Measurements from ENCODE around the gene ZMYND19. TPM values are rescaled to one million over a fixed set of nuclear protein-coding genes. Genes with fewer than 3 reads are reported as not detected.
"Not testable (repeated sequence)": the region's sequence is repeated elsewhere in the genome, so short reads cannot be mapped to it uniquely, and the experiment has no call there.

Gene ZMYND19
- total RNA-seq, 2 donors from 2014 or later, result 32.9 to 63.5 TPM

GRCh38 chr9:137604345-137605086 is 14.2 kb upstream of the ZMYND19 start:
- Mint-ChIP-seq H3K36me3 (no peaks in the 10 kb centered on the region), H3K27ac (no peak overlapping the region), H3K9me3 (no peaks in the 10 kb centered on the region)
- DNase-seq (ENCODE audit: low spot score in 2 of 2) (no peak), ATAC-seq (no peak)

DNA sequence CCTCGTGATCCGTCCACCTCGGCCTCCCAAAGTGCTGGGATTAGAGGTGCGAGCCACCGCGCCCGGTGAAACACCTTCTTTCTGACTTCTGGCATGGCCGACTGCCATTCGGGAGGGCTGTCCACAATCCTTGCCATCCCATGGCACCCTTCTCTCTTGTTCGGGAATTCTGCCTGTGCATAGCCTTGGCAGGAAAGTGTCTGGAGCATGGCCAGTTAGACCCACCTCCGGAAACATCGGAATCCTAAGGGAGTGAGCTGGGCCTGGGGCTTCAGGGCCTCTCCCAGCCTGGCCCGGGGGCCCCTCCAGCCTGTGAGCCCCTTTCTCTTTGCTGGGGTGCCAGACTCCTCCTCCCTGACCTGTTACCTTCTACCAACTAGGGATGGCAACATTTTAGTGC is 13.6 kb upstream of the ZMYND19 start:
- no peak for DNase-seq (ENCODE audit: low spot score in 2 of 2)
- Mint-ChIP-seq H3K9me3 (no peaks in the 10 kb centered on the region), H3K36me3 (no peaks in the 10 kb centered on the region), H3K27ac (no peak overlapping the region)
- ATAC-seq, result no peak

GRCh38 chr9:137602661-137603060 is 12.3 kb upstream of the ZMYND19 start:
- H3K36me3 Mint-ChIP-seq, result no peaks in the 10 kb centered on the region
- DNase-seq (ENCODE audit: low spot score in 2 of 2) (no peak), ATAC-seq (no peak)
- no peaks in the 10 kb centered on the region for H3K9me3 Mint-ChIP-seq
- peak overlapping the region in 1 of 2 donors; percentile 1 for H3K27ac Mint-ChIP-seq

DNA sequence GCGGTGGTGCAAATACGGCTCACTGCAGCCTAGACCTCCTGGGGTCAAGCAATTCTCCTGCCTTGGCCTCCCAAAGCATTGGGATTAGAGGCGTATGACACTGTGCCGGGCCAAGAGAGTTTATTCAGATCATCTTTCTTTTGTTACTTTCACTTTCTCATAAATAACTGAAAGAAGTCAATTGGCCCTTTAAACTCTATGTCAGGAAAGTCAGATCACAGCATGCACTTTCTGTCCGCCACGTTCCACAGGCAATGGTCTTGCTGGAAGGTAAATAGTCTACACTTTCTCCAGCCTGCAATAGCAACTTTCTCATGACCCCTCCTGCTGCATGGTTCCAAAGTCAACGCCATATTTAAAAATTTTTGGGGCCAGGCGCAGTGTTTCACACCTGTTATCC is 8.6 kb upstream of the ZMYND19 start:
- Mint-ChIP-seq H3K9me3 (no peaks in the 10 kb centered on the region), H3K36me3 (no peaks in the 10 kb centered on the region), H3K27ac (no peak overlapping the region)
- ATAC-seq (no peak), DNase-seq (ENCODE audit: low spot score in 2 of 2) (no peak)

DNA sequence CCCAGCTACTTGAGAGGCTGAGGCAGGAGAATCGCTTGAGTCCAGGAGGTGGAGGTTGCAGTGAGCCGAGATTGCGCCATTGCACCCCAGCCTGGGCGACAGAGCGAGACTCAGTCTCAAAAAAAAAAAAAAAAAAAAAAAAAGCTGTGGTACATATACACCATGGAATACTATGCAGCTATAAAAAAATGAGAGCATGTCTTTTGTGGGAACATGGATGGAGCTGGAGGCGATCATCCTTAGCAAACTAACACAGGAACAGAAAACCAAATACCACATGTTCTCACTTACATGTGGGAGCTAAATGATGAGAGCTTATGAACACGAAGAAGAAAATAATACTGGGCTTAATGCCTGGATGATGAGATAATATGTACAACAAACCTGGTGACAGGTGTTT is 6.3 kb upstream of the ZMYND19 start:
- H3K27ac Mint-ChIP-seq; H3K9me3 Mint-ChIP-seq; H3K36me3 Mint-ChIP-seq; ATAC-seq; DNase-seq (ENCODE audit: low spot score in 2 of 2): not testable (repeated sequence)

DNA sequence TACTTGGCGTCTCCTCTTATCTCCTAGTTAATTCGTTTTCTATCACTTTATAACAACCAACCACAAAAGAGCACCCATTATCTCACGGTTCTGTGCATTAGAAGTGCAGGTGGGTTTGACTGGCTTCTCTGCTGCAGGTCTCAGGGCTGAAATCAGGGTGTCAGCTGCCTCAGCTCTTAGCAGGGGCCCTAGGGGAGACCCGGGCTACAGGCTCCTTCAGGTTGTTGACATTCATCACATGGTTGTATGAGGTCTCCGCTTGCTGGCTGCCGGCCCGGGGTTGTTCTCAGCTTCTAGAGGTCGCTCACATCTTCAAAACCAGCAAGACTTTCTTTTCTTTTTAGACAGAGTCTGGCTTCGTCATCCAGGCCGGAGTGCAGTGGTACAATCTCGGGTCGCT is 2.9 kb upstream of the ZMYND19 start:
- H3K27ac Mint-ChIP-seq, result no peak overlapping the region
- no peaks in the 10 kb centered on the region for H3K9me3 Mint-ChIP-seq
- ATAC-seq (no peak), DNase-seq (ENCODE audit: low spot score in 2 of 2) (no peak)
- H3K36me3 Mint-ChIP-seq, result peaks cover 5 to 6% of the 10 kb centered on the region in 2 donors

GRCh38 chr9:137592767-137593166 is 2.5 kb upstream of the ZMYND19 start:
- Mint-ChIP-seq H3K36me3 (peaks cover 6 to 9% of the 10 kb centered on the region in 2 donors), H3K9me3 (no peaks in the 10 kb centered on the region), H3K27ac (no peak overlapping the region)
- DNase-seq (ENCODE audit: low spot score in 2 of 2) (no peak), ATAC-seq (no peak)

- H3K27ac Mint-ChIP-seq, result no peak overlapping the region
- peak; percentile 31 to 34 for ATAC-seq
- no peak for DNase-seq (ENCODE audit: low spot score in 2 of 2)
- H3K36me3 Mint-ChIP-seq, result peaks cover 6 to 20% of the 10 kb centered on the region in 2 donors
- H3K9me3 Mint-ChIP-seq, result no peaks in the 10 kb centered on the region
These were observed 216 bp downstream of the ZMYND19 start for GRCh38 chr9:137590123-137590468.

- ATAC-seq (peak in 1 of 2 donors; percentile 9), DNase-seq (ENCODE audit: low spot score in 2 of 2) (no peak)
- Mint-ChIP-seq H3K36me3 (peaks cover 6 to 20% of the 10 kb centered on the region in 2 donors), H3K27ac (peak overlapping the region in 1 of 2 donors; percentile 96), H3K9me3 (no peaks in the 10 kb centered on the region)
These were observed 730 bp downstream of the ZMYND19 start for GRCh38 chr9:137589441-137590122.

DNA sequence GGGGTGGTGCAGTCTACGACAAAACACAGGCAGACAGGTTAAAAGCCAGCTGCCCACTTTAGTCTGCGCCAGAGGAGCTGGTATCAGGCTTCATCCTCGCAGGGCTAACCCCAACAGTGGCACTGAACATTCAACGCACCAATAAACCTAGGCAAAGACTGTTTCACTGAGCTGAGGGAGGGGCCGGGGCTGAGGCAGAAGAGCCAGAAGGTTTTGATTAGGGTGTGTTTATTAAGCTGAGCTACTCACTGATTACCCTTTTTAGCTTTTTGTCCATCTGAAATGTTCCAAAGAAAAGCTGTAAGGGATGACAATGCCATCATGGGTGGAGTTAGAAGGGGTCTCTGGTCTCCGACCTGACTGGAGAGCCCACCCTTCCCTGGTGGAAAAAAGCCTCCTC is 1.4 kb downstream of the ZMYND19 start:
- H3K9me3 Mint-ChIP-seq, result no peaks in the 10 kb centered on the region
- H3K27ac Mint-ChIP-seq, result no peak overlapping the region
- ATAC-seq, result no peak
- H3K36me3 Mint-ChIP-seq, result peaks cover 6 to 20% of the 10 kb centered on the region in 2 donors
- no peak for DNase-seq (ENCODE audit: low spot score in 2 of 2)

DNA sequence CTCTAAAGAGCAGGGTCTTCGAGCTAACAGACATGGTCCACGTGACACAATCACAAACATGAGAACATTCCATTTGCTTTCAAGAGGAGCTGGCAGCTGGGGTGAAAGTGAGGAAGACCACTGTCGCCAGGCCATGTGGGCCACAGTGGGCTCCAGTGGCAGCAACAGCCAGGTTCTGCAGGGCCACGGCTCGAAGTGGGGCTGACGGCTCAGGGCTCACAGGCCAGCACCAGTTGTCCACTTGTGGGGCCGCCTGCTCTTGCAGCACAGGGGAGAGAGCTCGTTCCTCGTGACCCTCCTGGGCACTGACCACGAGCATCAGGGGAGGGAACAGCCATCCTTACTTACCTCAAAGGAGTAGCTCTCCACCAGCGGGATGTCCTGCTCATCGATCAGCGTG is 2.0 kb downstream of the ZMYND19 start:
- Mint-ChIP-seq H3K27ac (peak overlapping the region in 1 of 2 donors; percentile 47), H3K9me3 (no peaks in the 10 kb centered on the region), H3K36me3 (peaks cover 6 to 20% of the 10 kb centered on the region in 2 donors)
- no peak for ATAC-seq
- DNase-seq (ENCODE audit: low spot score in 2 of 2), result no peak

GRCh38 chr9:137586854-137587253 is 3.5 kb downstream of the ZMYND19 start:
- ATAC-seq, result no peak
- peaks cover 6 to 20% of the 10 kb centered on the region in 2 donors for H3K36me3 Mint-ChIP-seq

GRCh38 chr9:137583957-137584356 is 6.4 kb downstream of the ZMYND19 start:
- no peaks in the 10 kb centered on the region for H3K9me3 Mint-ChIP-seq
- ATAC-seq, result no peak
- peaks cover 0 to 20% of the 10 kb centered on the region in 2 donors for H3K36me3 Mint-ChIP-seq
- no peak for DNase-seq (ENCODE audit: low spot score in 2 of 2)
- H3K27ac Mint-ChIP-seq, result no peak overlapping the region

More at GRCh38 chr9:137586854-137587253, 3.5 kb downstream of the ZMYND19 start:
- DNase-seq (ENCODE audit: low spot score in 2 of 2), result no peak
- no peaks in the 10 kb centered on the region for H3K9me3 Mint-ChIP-seq
- no peak overlapping the region for H3K27ac Mint-ChIP-seq

DNA sequence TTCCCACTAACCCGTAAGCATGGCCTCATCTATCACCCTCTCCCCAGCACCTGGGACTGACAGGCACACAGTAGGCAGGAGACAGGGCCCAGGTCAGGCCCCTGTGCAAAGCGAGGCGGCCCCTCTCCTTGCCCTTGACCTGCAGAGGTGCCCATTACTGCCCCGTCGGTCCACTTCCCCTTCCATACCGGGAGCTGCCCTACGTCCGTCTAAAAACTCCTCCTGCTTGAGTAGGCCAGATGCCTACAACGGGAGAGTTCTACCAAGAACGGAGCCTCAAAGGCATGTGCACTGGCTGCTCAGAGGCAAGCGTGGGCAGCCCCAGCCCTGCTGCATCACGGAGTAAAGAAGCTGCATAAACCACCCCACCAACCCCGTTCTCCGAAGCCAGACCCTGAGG is 7.0 kb downstream of the ZMYND19 start:
- DNase-seq (ENCODE audit: low spot score in 2 of 2) (no peak), ATAC-seq (no peak)
- H3K27ac Mint-ChIP-seq, result peak overlapping the region; percentile 5 to 82
- no peaks in the 10 kb centered on the region for H3K9me3 Mint-ChIP-seq
- H3K36me3 Mint-ChIP-seq, result peaks cover 0 to 17% of the 10 kb centered on the region in 2 donors

DNA sequence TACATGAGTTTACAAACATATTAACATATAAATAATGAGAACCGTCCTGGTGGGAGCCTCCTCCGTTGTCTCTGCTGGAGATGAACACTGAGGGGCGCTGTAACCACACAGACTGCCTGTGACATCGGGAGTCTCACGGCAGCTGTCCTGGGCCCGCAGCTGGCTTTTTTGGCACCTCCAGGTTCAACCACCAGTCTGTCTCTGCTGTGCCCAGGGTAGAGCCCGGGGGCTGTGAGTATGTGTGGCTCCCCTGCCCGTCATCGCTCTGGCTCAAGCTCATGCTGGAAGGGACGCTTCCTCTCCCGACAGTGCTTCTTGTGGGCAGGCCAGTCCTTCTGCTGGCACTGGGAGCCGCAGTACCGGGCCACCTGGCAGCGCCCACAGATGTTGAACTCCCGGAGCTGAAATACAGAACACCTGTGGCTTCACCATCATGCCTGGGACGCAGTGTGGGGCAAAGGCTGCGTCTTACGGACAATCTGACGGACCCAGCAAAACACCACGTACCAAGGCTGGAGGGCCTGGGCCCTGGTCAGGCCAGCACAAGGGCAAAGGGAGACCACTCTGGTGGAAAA is 7.9 kb downstream of the ZMYND19 start:
- H3K27ac Mint-ChIP-seq, result no peak overlapping the region
- H3K36me3 Mint-ChIP-seq, result peaks cover 0 to 9% of the 10 kb centered on the region in 2 donors
- ATAC-seq (no peak), DNase-seq (ENCODE audit: low spot score in 2 of 2) (no peak)
- H3K9me3 Mint-ChIP-seq, result no peaks in the 10 kb centered on the region

- Mint-ChIP-seq H3K9me3 (no peaks in the 10 kb centered on the region), H3K27ac (no peak overlapping the region), H3K36me3 (peaks cover 0 to 5% of the 10 kb centered on the region in 2 donors)
- ATAC-seq (no peak), DNase-seq (ENCODE audit: low spot score in 2 of 2) (no peak)
These were observed 8.7 kb downstream of the ZMYND19 start for GRCh38 chr9:137581361-137582285.

GRCh38 chr9:137580954-137581322 is 9.4 kb downstream of the ZMYND19 start:
- H3K9me3 Mint-ChIP-seq, result no peaks in the 10 kb centered on the region
- ATAC-seq, result no peak

More at GRCh38 chr9:137580954-137581322, 9.4 kb downstream of the ZMYND19 start:
- Mint-ChIP-seq H3K27ac (no peak overlapping the region), H3K36me3 (peaks cover 0 to 2% of the 10 kb centered on the region in 2 donors)
- DNase-seq (ENCODE audit: low spot score in 2 of 2), result no peak
